NCI-H1417 (cell line): ENCODE results near the gene ARL14EPL.

ENCODE experiments used
- DNase-seq, 3 experiments: peaks; one replicate each; lab custom pipeline; 2025; lab: John Stamatoyannopoulos, UW

Gene ARL14EPL

DNA sequence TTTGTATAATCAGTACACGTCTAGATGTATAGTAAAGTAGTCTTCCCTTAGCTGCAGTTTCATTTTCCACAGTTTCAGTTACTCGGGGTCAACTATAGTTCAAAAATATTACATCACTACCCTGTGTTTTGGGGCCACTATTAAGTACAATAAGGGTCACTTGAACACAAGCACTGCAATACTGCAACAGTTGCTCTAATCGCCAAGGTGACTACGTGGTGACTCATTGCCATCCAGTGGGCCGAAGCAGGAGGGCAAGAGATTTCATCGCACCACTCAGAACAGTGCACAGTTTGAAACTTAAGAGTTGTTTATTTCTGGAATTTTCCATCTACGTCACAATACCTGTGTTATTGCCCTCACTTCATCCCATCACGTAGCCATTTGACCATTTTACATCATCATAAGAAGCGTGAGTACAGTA, at the start of gene ARL14EPL:
ARL14EPL (plus strand) TSS at position 379 of the 424 bp plus-strand sequence. CDS start 18,994 bp downstream, outside the sequence.
- peak in 1 of 3 experiments; percentile 53 for DNase-seq

DNA sequence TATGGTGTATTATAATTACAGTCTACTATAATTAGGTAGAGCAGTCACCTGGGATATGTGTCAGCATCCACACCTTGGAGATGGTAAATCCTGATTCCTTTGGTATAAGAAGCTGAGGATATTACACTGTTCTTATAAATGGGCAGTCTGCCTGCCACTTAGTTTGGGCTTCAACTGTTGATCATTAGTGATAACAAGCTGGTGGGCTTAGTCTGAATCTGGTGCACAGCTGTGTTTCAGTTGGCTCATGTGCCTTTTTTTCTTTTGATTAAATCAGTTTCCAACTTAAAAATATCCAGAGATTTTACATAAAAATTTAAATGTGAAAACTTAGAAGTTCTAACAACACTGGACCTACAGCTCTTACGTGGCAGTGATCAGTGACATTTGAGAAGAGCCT, 48.8 kb upstream of the ARL14EPL start:
- DNase-seq = no peak

DNA sequence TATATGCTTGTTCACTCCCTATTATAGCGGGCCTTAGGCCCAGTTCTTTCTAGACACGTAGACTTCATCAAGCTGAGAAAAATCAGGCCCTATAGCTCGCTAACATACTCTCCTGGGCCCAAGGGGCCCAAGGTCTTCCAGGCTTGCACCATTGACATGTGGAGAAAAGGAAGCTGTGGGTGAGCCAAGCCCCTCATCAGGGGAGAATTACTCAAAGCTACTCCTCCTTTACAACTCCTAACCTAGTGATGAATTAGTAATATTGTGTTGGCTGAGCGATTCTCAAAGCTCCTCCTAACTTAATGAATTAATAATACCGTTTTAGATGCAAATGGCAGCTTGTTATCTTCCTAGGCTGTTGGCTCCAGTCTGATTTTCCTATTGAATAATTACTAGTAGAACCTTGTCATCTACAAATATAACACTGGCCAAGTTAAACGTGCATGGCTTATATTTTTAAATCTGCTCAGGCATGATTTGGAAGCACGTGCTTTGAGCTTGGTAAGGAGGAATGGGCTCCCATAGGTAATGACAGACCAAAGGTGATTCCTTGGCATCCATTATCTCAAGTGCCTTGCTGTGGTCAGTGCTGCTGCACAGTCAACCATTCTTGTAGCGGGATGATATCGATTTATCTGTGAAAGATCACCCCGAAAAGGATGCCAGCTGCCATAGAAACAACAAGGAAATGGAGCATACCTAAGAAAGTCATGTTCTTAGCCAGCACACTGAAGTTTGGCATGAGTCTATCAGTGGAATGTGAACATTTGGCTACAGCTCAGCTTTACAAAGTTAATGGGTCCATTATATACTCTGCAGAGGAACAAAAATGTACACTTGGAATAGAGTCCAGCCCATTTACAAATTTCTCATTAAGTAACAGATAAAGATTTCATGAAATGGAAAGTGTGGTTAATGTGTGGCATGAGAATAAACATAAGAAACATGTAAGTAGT, 46.2 kb upstream of the ARL14EPL start:
- DNase-seq = no peak

DNA sequence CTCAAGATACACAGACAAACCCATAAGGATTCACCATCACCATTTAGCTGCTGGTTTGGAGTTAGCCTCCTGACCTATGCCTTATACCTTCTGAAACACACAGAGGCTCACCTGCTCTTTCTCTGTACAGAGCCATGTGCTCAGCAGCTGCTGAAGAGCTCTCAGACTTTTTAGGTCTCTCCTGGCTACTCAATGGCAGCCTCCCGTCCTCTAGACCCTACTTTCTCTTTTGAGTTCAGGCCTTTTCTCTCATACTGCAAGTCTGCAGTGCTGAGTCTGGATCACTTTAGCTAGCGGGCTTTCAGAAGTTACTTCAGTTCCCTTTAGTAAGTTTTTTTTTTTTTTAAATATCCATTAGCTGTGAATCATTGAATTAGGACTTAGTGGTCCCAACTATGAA, 44.3 kb upstream of the ARL14EPL start:
- no peak for DNase-seq

DNA sequence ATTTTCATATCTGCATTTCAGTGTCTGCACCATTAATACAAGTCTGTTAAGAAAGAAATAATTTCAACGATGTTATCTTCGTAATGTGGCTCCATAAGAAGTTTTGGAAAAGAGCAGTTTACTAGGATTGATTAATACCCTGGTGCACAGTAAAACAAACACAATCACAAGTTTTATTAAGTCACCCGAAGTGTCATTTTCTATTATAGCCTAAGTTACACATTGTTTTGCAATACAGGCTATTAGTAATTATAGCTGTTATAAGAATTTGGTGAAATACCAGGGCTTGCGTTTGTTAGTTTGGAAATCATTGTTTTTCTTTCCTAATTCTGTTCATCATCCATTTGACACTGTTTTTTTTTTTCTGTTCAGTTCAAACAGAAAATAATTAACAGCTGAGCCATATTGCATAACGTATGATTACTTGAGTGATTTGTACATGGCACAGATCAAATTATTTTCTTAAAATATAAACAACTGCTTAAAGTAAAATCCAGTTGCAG, 39.4 kb upstream of the ARL14EPL start:
- DNase-seq = no peak

GRCh38 chr5:115995351-115995750, 36.9 kb upstream of the ARL14EPL start:
- no peak for DNase-seq

DNA sequence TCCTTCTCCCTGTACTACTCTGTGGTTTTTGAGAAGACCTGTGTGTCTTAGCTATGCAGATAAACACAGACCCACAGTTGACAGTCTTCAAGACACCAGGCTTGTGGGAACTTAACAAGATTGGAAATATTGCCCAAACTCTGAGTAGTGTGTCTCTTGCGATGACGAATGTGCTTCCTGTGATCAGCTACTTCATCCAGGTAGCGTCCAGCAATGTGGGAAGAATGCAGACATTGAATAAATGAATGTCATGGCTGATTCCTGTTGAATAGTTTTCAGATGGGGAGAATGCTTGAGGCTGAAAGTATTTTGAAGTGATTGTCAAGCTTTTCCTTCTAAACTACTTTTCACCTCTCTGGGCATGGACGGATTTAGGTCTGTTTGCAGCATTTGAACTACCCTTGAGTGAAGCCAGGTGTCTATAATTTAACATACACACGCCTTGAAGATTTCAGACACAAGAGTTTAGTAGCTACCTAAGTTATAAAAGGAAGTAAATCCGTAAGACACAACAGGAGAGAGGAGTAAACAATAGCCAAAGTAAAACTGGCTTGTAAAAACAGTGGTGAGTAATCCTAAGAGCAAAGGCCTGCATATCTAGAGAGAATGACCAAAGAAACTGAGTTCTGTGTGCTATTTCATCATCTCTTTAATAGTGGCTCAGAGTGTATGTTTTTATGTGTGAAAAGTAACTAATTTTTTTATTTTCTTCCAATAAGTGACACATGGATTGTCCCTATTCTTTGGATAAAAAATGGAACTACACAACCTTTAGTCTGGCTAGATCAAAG, 30.0 kb upstream of the ARL14EPL start:
- DNase-seq = no peak

DNA sequence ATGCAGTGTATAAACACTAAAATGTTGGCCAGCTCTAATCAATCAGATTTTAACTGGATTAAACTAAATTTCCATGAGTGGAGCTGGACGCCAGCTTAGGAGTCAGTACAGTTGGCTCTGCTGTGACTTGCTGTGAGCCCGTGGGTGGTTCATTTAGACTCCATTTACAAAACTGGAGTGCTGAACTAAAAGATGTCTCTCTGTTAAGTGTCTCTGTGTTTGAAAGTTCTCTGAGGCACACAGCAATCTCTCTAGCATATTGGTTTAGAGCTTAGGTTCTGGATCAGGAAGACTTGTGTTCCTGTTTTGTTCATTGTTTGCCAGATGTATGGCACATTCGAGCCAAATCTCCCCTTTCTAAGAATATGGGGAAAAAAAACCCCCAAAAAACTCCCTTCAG, 28.0 kb upstream of the ARL14EPL start:
- no peak for DNase-seq

GRCh38 chr5:116009806-116010205, 22.5 kb upstream of the ARL14EPL start:
- DNase-seq = no peak

- DNase-seq = no peak
These were observed 21.2 kb upstream of the ARL14EPL start for GRCh38 chr5:116011046-116011445.

GRCh38 chr5:116013207-116013785, 19.0 kb upstream of the ARL14EPL start:
- no peak for DNase-seq

GRCh38 chr5:116013936-116014335, 18.3 kb upstream of the ARL14EPL start:
- DNase-seq = no peak

DNA sequence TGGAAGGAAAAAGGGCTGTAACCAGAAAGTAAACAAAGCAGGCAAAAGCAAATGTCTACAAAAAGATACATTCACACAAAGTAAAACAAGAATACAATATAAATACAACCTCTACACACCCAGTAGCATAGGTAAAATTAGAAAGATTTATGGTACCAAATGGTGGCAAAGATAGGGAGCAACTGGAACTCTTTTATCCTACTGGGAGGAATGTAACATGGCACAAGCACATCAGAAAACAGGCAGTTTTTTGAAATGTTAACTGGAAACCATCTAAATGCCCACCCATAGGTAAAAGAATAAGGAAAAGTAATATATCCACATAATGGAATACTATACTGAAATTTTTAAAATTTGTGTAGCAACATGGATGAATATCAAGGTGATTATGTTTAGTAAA, 8.7 kb upstream of the ARL14EPL start:
- DNase-seq = no peak

- no peak for DNase-seq
These were observed 6.4 kb upstream of the ARL14EPL start for GRCh38 chr5:116025866-116026265.

DNA sequence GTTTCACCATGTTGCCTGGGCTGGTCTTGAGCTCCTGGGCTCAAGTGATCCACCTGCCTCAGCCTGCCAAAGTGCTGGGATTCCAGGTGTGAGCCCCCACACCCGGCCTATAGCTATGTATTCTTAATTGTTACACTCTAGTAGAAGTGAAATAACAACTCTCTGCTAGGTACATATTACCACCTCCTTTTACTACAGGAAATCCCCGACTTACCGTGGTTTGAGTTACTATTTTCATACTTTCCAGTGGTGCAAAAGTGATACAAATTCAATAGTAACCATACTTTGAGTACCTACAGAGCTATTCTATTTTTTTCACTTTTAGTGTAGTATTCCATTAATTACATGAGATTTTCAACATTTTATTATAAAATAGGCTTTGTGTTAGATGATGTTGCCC, 719 bp downstream of the ARL14EPL start:
- DNase-seq = no peak

DNA sequence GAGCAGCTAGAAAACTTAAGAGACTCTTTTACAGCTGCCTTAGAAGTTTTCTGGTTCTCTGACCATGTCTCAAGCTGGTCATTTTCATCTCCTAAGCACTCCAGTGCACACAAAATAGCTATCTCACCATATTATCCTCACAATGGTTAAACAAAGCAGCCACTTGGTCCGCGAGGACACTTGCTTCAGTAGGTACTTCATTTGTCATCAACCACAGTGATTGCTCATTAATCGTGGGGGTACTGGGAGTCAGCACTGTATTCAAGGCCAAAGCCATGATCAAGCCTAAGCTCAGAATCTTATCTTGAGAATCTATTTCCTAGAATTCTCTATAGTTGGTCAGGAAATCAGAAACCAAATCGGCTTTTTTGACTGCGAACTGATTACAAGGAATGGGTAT, 2.9 kb downstream of the ARL14EPL start:
- no peak for DNase-seq

- no peak for DNase-seq
These were observed 5.1 kb downstream of the ARL14EPL start for GRCh38 chr5:116037236-116037822.

DNA sequence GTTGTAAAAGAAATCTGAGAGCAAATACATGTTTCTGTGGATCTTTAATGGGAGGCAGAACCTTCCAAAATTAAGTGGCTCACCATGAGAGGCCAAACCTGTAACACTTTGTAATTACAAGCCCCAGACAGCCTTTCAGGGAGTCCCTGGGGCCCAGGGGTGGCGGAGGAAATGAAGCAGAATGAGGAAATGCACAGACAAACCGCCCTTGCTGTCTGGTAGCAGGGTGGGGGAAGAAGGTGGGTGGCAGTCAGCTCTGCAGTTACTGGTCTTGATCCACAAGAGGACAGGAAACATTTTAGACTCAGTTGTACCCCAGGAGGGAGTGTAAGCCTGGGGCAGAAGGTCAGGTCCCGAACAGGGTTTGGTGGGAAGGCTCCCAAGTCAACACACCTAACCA, 6.5 kb downstream of the ARL14EPL start:
- no peak for DNase-seq

- no peak for DNase-seq
These were observed 10.1 kb downstream of the ARL14EPL start for GRCh38 chr5:116042375-116042774.

DNA sequence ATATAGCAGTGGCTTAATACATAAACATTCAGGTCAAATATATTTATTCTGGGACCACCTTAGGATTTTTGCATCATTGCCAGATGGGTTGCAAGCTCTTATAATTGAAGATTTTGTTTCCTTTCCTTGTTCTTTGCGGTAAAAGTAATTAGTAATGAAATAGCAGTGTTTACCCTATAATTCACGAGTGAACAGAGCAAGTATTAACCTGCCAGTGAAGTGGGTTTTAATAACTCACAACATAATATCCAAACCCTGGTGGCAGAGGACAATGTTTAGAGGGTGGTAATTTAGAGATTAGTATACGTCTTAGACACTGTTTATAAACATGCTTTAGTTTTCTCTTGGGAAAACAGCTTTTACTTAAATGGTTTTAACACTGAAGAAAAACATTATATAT, 11.8 kb downstream of the ARL14EPL start:
- peak in 2 of 3 experiments; percentile 40 to 73 for DNase-seq

DNA sequence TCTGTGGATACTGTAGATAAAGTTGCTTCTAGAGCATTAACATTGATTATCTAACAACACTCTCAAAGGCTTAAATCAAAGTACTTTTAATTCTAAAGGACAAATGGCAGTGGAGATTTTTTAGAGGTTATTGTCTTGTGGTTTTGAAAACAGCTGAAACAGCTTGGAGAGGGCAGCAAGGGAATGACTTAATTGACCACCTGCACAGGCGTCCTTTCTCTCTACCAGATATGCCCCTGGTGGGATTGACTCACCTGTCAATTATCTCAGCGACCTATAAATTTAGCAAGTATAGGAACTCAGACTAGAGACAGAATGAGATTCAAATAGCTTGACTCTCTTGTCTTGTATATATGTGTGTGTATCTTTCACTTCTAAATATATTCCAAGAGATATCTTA, 13.5 kb downstream of the ARL14EPL start:
- peak in 2 of 3 experiments; percentile 2 to 51 for DNase-seq

- DNase-seq = no peak
These were observed 14.0 kb downstream of the ARL14EPL start for GRCh38 chr5:116046261-116046660.
